Forelimb muscle (tissue), 1 donor: ENCODE results near the gene AGRP. TPM values are rescaled to one million over a fixed set of nuclear protein-coding genes. Genes with fewer than 3 reads are reported as not detected.
"Not testable (repeated sequence)": the region's sequence is repeated elsewhere in the genome, so short reads cannot be mapped to it uniquely, and the experiment has no call there.

Experiments used
- DNase-seq: peaks from one replicate; pipeline ENCODE4 v3.0.0-alpha.2; 2013; ENCODE audit warnings: low read depth
- polyA plus RNA-seq: library from polyadenylated mRNA; unstranded; fragments of 120-200 nt; gene quantifications from one replicate; pipeline ENCODE4 v1.2.1, GENCODE V29; 2013; ENCODE audit not compliant: insufficient read length

Gene AGRP
- polyA plus RNA-seq, 1 donor = not detected

- DNase-seq = no peak
These were observed 21.0 kb upstream of the AGRP start for GRCh38 chr16:67504031-67505021.

DNA sequence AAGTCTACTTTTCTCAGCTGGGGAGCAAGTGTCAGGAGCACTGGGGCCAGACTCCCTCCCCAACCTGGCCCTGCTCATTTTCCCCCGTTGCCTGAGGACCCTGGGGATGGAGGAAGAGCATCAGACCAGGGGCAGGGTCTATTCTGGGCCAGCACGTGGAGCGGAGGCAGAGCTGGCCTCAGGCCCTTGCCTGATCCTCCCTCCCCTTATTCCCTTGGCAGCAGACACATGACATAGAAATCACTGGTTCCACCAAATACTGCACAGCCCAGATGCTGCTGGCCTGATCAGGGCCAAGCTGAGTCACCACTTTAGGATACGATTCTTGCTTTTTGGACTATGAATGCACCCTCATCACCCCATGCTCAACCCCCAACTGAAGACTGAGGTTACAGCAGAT lies 15.8 kb upstream of the AGRP start:
- no peak for DNase-seq

GRCh38 chr16:67490335-67491096 lies 7.2 kb upstream of the AGRP start:
- DNase-seq = no peak

DNA sequence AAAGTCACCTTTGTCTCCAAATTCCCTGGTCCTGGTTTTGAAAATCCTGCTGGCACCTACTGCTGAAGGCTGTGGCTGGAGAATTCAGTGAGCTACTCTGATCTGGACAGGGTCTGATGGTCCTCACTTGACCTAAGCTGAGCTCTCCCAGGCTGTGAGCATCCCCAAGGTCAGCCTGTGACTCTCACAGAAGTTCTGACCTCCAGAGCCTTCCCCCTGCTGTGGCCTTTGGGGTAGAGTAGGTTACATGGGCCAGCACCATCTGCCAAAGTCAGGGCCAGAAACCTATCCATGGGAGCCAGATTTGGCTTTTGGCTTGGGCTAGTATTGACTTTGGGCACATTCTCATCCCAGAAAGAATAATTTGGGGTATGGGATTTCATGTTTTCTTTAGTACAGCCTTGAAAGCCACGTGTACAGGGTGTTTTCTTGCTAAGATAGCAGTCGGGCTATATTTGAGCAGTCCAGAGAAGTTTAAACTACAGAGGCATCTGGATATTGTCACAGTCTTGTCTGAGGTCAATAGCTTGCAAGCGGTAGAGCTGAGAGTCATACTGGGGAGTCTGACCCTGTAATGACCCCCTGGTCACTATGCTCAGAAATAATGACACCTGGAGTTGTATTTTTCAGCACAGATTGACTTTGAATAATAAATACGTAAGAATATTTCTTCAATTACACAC lies 6.2 kb upstream of the AGRP start:
- DNase-seq = no peak

DNA sequence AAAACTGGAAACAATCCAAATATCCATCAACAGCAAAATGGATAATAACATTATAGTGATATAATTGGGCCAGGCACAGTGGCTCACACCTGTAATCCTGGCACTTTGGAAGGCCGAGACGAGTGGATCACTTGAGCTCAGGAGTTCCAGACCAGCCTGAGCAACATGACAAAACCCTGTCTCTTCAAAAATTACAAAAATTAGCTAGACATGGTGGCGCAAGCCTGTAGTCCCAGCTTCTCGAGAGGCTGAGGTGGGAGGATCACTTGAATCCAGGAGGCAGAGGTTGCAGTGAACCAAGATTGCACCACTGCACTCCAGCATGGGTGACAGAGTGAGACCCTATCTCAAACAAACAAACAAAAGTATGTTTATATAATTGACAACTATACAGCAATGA lies 4.2 kb upstream of the AGRP start:
- not testable (repeated sequence) for DNase-seq

DNA sequence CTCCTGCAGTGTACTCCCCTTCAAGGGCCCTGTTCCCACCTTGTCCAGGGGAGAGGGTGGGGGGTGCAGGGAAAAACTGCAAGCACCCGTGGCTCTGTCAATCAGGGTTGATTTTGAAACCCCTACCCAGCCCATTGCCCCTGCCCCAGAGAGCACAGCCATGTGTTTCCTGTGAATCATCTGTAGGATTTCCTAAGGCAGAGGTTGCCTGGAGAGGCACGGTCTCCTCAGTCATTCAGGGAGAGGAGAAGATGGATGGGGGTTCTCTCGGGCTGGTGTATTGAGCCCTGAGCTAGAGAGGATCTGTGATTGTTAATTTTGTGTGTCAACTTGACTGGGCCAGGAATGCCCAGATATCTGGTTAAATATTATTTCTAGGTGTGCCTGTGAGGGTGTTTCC lies 3.5 kb upstream of the AGRP start:
- no peak for DNase-seq

GRCh38 chr16:67483731-67484525 lies 581 bp upstream of the AGRP start:
- no peak for DNase-seq

GRCh38 chr16:67482233-67482924 lies 968 bp downstream of the AGRP start:
- no peak for DNase-seq

GRCh38 chr16:67481561-67482232 lies 1.6 kb downstream of the AGRP start:
- DNase-seq = no peak

- DNase-seq = peak; percentile 96
These were observed 2.4 kb downstream of the AGRP start, which contains the start of gene ATP6V0D1 for GRCh38 chr16:67480833-67481560. Gene ATP6V0D1, minus strand, starts transcription at chr16:67481157. Its CDS starts 71 bp downstream, at chr16:67481086.

- no peak for DNase-seq
These were observed 5.3 kb downstream of the AGRP start for GRCh38 chr16:67477960-67478554.

DNA sequence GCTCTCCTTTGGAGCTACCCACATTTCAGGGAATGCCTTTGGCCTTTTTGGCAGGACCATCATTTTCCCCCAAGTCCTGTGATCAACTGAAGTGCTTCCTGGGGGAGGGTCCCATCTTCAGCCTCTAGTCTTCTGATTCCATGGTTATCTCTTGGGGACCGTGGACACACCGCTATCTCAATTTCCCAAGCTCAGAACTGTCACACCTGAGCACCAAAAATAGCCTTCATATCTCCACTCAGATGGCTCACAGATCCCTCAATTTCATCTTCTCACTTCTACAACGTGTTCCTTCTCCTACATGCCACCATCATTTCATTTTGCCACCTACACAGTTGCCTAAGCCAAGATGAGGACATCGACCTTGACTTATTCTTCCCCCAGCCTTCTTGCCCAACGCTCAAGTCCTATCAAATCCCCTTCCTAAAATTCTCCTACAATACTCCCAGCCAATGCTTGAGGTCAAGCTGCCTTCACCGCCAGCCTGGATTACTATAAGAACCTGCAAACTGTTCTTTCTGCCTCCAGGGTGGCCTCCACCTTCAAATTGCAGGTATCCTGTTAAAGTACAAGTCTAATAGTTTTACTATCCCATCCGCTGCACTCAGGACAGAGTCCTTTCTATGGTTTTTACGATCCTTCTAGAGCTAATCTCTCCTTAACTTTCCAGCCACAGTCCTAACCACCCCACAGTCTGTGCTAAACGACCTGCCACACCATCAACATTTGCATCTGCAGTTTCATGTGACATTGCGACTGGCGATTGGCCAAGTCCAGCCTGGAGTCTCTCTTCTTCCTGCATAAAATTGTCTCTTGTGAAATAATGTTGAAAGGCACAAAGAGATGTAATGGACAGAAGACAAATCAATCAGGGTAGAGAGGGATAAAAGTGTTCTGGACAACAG lies 8.5 kb downstream of the AGRP start:
- no peak for DNase-seq

DNA sequence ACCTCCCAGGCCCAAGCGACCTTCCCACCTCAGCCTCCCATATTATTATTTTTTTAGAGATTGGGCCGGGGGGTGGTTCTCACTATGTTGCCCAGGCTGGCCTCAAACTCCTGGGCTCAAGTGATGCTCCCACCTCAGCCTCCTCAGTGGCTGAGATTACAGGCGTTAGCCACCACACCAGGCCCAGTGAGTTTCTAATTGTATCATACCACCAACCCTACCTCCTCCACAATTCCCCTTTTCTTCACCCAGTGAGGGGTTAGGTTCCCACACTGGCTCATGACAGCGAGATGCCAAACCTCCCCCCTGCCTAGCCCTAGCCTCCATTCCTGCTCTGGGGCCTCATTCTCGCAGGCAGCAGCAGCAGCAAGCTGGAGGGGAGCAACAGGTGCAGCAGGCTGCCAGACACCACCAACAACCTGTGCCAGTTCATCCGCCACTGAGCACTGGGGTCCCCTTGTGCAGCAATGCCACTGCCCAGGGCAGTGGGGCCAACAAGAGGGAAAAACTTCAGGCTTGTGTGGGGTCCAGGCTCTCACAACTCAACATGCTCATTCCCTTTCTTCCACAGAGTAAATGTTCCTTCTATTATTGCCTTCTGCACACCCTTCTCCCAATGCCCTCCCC lies 11.5 kb downstream of the AGRP start:
- no peak for DNase-seq

GRCh38 chr16:67470359-67470758 lies 13.0 kb downstream of the AGRP start:
- DNase-seq = no peak

GRCh38 chr16:67468731-67469130 lies 14.6 kb downstream of the AGRP start:
- DNase-seq = no peak

- DNase-seq = no peak
These were observed 16.8 kb downstream of the AGRP start for GRCh38 chr16:67466581-67466980.

- no peak for DNase-seq
These were observed 18.8 kb downstream of the AGRP start for GRCh38 chr16:67464565-67464964.
